ENCODE data around the gene ATP5F1D. TPM values are rescaled to one million over a fixed set of nuclear protein-coding genes. Genes with fewer than 3 reads are reported as not detected.

The ATP5F1D gene
- total and polyA plus RNA-seq, 2 of the 13 experiments (the other 11 are each of a cell fraction or from before 2014, with no cell fraction given), result 39.4 to 78.7 TPM

DNA sequence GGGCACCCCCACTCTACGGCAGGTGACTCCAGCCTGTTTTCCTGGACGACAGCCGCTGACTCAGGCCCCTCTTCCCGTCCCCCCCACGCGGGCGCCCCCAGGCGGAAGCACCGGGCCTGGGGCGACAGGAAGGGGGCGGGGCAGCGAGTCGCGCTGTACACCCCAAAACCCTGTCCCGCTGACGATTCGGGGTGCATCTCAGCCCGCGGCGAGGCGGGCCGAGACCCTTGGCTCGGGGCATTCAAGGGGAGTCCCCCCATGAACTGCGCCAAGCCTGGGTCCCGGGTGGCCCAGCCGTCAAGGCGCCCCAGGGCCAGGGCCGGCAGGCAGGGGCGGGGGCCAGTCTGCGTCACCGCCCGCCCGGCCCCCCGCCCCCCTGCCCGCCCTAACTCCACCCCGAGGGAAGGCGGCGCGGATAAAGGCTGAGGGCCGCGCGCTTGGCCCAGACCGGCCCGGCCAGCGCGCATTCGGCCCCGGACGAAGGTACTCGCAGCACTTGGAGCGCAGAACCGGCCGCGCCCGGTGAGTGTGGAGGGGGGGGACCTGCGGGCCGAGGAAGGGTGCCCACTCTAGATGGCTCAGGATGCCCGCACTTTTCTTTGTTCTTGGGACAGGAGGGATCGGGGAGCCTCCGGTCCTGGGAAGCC, 6.7 kb downstream of the ATP5F1D start, which contains the start of gene MIDN (continued):
- no peak for TF ChIP-seq ZNF292 (CRISPR knock-in tag; IDR thresholded peaks at IDR 0.05; ENCODE audit: borderline replicate concordance, low read depth)
- TF ChIP-seq, protein P1, sequence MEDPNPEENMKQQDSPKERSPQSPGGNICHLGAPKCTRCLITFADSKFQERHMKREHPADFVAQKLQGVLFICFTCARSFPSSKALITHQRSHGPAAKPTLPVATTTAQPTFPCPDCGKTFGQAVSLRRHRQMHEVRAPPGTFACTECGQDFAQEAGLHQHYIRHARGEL (CRISPR knock-in tag; IDR thresholded peaks at IDR 0.05), result no peak
- TF ChIP-seq, protein P2, sequence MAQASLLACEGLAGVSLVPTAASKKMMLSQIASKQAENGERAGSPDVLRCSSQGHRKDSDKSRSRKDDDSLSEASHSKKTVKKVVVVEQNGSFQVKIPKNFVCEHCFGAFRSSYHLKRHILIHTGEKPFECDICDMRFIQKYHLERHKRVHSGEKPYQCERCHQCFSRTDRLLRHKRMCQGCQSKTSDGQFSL (CRISPR knock-in tag; IDR thresholded peaks at IDR 0.05), result peak; percentile 97
- TF ChIP-seq PCBP2 (optimal IDR thresholded peaks at IDR 0.05; ENCODE audit: low read depth, low read length, poor library complexity, severe bottlenecking), result no peak
- TF ChIP-seq ZNF790 (CRISPR knock-in tag; IDR thresholded peaks at IDR 0.05; ENCODE audit: borderline replicate concordance), result 0 out of 2 replicates have a peak, but pooled peaks have one; percentile 69
- peak; percentile 38 for TF ChIP-seq RBM39 (IDR thresholded peaks at IDR 0.05; ENCODE audit: low read depth, low read length, poor library complexity, severe bottlenecking)
- TF ChIP-seq ZNF12 (CRISPR knock-in tag; IDR thresholded peaks at IDR 0.05), result no peak
- TF ChIP-seq REL (CRISPR knock-in tag; conservative IDR thresholded peaks at IDR 0.05), result no peak
- TF ChIP-seq, protein P3, sequence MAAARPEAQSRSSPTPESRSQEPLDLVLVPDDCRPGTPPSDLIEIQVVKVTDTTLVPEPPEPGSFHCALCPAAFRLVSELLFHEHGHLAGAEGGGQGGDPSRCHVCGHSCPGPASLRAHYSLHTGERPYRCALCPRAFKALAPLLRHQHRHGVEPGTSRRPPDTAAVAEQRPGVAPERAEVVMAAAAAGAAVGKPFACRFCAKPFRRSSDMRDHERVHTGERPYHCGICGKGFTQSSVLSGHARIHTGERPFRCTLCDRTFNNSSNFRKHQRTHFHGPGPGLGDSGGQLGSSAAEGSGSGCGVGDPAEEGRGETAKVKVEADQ (CRISPR knock-in tag; IDR thresholded peaks at IDR 0.05; ENCODE audit: borderline replicate concordance), result peak; percentile 42; the same call in 1 of the 2 replicates
- no peak for TF ChIP-seq ZNF703 (CRISPR knock-in tag; IDR thresholded peaks at IDR 0.05; ENCODE audit: borderline replicate concordance)
- no peak for TF ChIP-seq ADNP (CRISPR knock-in tag; IDR thresholded peaks at IDR 0.05)
- no peak; the same call in none of the 2 replicates for TF ChIP-seq ATF7-NPFF (CRISPR knock-in tag; IDR thresholded peaks at IDR 0.05; ENCODE audit: low read depth)
- TF ChIP-seq, protein P4, sequence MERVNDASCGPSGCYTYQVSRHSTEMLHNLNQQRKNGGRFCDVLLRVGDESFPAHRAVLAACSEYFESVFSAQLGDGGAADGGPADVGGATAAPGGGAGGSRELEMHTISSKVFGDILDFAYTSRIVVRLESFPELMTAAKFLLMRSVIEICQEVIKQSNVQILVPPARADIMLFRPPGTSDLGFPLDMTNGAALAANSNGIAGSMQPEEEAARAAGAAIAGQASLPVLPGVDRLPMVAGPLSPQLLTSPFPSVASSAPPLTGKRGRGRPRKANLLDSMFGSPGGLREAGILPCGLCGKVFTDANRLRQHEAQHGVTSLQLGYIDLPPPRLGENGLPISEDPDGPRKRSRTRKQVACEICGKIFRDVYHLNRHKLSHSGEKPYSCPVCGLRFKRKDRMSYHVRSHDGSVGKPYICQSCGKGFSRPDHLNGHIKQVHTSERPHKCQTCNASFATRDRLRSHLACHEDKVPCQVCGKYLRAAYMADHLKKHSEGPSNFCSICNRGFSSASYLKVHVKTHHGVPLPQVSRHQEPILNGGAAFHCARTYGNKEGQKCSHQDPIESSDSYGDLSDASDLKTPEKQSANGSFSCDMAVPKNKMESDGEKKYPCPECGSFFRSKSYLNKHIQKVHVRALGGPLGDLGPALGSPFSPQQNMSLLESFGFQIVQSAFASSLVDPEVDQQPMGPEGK (CRISPR knock-in tag; IDR thresholded peaks at IDR 0.05), result peak; percentile 92
- no peak for TF ChIP-seq ZNF329 (CRISPR knock-in tag; IDR thresholded peaks at IDR 0.05; ENCODE audit: low read depth)
- TF ChIP-seq ZNF367 (CRISPR knock-in tag; IDR thresholded peaks at IDR 0.05; ENCODE audit: borderline replicate concordance), result no peak
- TF ChIP-seq, protein P5, sequence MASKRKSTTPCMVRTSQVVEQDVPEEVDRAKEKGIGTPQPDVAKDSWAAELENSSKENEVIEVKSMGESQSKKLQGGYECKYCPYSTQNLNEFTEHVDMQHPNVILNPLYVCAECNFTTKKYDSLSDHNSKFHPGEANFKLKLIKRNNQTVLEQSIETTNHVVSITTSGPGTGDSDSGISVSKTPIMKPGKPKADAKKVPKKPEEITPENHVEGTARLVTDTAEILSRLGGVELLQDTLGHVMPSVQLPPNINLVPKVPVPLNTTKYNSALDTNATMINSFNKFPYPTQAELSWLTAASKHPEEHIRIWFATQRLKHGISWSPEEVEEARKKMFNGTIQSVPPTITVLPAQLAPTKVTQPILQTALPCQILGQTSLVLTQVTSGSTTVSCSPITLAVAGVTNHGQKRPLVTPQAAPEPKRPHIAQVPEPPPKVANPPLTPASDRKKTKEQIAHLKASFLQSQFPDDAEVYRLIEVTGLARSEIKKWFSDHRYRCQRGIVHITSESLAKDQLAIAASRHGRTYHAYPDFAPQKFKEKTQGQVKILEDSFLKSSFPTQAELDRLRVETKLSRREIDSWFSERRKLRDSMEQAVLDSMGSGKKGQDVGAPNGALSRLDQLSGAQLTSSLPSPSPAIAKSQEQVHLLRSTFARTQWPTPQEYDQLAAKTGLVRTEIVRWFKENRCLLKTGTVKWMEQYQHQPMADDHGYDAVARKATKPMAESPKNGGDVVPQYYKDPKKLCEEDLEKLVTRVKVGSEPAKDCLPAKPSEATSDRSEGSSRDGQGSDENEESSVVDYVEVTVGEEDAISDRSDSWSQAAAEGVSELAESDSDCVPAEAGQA (IDR thresholded peaks at IDR 0.05; ENCODE audit: low read depth), result no peak
- TF ChIP-seq, protein P5 (CRISPR knock-in tag; IDR thresholded peaks at IDR 0.05; ENCODE audit: borderline replicate concordance), result no peak

All from HepG2 (cell line).